Activated T-cell treated with anti-CD3 and anti-CD28 coated beads, Interleukin-2, amount 50 U/mL, for 48 hours (primary cell): ENCODE data around the gene TOLLIP.

Experiments
- DNase-seq, 2 experiments: peaks; one replicate each; pipeline ENCODE4 v3.0.0-alpha.2; 2020

Gene TOLLIP

GRCh38 chr11:1310772-1311468, 1.5 kb upstream of the TOLLIP start:
- peak; percentile 69 to 71 for DNase-seq

- DNase-seq = peak in 1 of 2 experiments; percentile 47
Observed at GRCh38 chr11:1310318-1310687, 871 bp upstream of the TOLLIP start.

- peak in 1 of 2 experiments; percentile 34 for DNase-seq
Observed at GRCh38 chr11:1308743-1309497, 512 bp downstream of the TOLLIP start.

GRCh38 chr11:1307998-1308742, 1.3 kb downstream of the TOLLIP start:
- peak; percentile 19 for DNase-seq

GRCh38 chr11:1307163-1307870, 2.1 kb downstream of the TOLLIP start:
- peak; percentile 21 to 27 for DNase-seq

GRCh38 chr11:1306186-1307162, 3.0 kb downstream of the TOLLIP start:
- DNase-seq = peak; percentile 13 to 16

- peak; percentile 4 to 9 for DNase-seq
Observed at GRCh38 chr11:1305501-1306056, 3.9 kb downstream of the TOLLIP start.

- DNase-seq = peak; percentile 8 to 11
Observed at GRCh38 chr11:1305063-1305495, 4.4 kb downstream of the TOLLIP start.

- peak; percentile 11 to 12 for DNase-seq
Observed at GRCh38 chr11:1304380-1304779, 5.1 kb downstream of the TOLLIP start.

- peak; percentile 4 to 9 for DNase-seq
Observed at GRCh38 chr11:1303973-1304372, 5.5 kb downstream of the TOLLIP start.

GRCh38 chr11:1303126-1303821, 6.2 kb downstream of the TOLLIP start:
- DNase-seq = peak; percentile 21 to 25

GRCh38 chr11:1302461-1303125, 6.8 kb downstream of the TOLLIP start:
- no peak for DNase-seq

- DNase-seq = no peak
Observed at GRCh38 chr11:1302041-1302460, 7.4 kb downstream of the TOLLIP start.

- no peak for DNase-seq
Observed at GRCh38 chr11:1301220-1302000, 8.0 kb downstream of the TOLLIP start.

GRCh38 chr11:1300569-1301187, 8.8 kb downstream of the TOLLIP start:
- no peak for DNase-seq

- DNase-seq = no peak
Observed at GRCh38 chr11:1300121-1300520, 9.3 kb downstream of the TOLLIP start.

GRCh38 chr11:1299621-1300020, 9.8 kb downstream of the TOLLIP start:
- no peak for DNase-seq

- no peak for DNase-seq
Observed at GRCh38 chr11:1298695-1299492, 10.5 kb downstream of the TOLLIP start.
